ENCODE data around the gene PRKCZ.

Gene PRKCZ

GRCh38 chr1:2163205-2163604 lies 113.0 kb downstream of the PRKCZ start:
- DNase-seq: no peak

- DNase-seq: no peak
Observed at GRCh38 chr1:2165646-2166045, 115.4 kb downstream of the PRKCZ start.

- DNase-seq: no peak
Observed at GRCh38 chr1:2166254-2166653, 116.0 kb downstream of the PRKCZ start.

- DNase-seq: no peak
Observed at GRCh38 chr1:2166695-2167094, 116.5 kb downstream of the PRKCZ start.

GRCh38 chr1:2168090-2168489 lies 117.9 kb downstream of the PRKCZ start:
- DNase-seq: no peak

GRCh38 chr1:2168535-2168934 lies 118.3 kb downstream of the PRKCZ start:
- DNase-seq: no peak

- no peak for DNase-seq
Observed at GRCh38 chr1:2169200-2169836, 119.1 kb downstream of the PRKCZ start.

- DNase-seq: no peak
Observed at GRCh38 chr1:2170211-2170610, 120.0 kb downstream of the PRKCZ start.

GRCh38 chr1:2172012-2172411 lies 121.8 kb downstream of the PRKCZ start:
- DNase-seq: no peak

GRCh38 chr1:2172551-2173146 lies 122.4 kb downstream of the PRKCZ start:
- DNase-seq: no peak

- no peak for DNase-seq
Observed at GRCh38 chr1:2173546-2174347, 123.5 kb downstream of the PRKCZ start.

GRCh38 chr1:2174348-2175054 lies 124.3 kb downstream of the PRKCZ start:
- DNase-seq: peak; percentile 29 to 43

GRCh38 chr1:2175055-2175414 lies 124.8 kb downstream of the PRKCZ start:
- no peak for DNase-seq

- DNase-seq: no peak
Observed at GRCh38 chr1:2175681-2176454, 125.7 kb downstream of the PRKCZ start.

- no peak for DNase-seq
Observed at GRCh38 chr1:2176615-2177014, 126.4 kb downstream of the PRKCZ start.

- no peak for DNase-seq
Observed at GRCh38 chr1:2177541-2177940, 127.3 kb downstream of the PRKCZ start.

GRCh38 chr1:2177946-2178538 lies 127.8 kb downstream of the PRKCZ start:
- DNase-seq: no peak

GRCh38 chr1:2178875-2179274 lies 128.7 kb downstream of the PRKCZ start:
- DNase-seq: no peak

- no peak for DNase-seq
Observed at GRCh38 chr1:2179283-2180013, 129.2 kb downstream of the PRKCZ start.

GRCh38 chr1:2180297-2181245 lies 130.4 kb downstream of the PRKCZ start:
- no peak for DNase-seq
